ENCODE measurements around the gene ITLN2.

- no peak for TF ChIP-seq GATA2 (IDR thresholded peaks at IDR 0.05; ENCODE audit: low read depth, low read length)
- no peak for TF ChIP-seq GATA3 (IDR thresholded peaks at IDR 0.05; ENCODE audit: low read depth, low read length)
Observed at GRCh38 chr1:160950657-160951056, 4.0 kb downstream of the ITLN2 start.

All from SH-SY5Y (cell line).